ENCODE results near the gene MTG2.

Gene MTG2, protein sequence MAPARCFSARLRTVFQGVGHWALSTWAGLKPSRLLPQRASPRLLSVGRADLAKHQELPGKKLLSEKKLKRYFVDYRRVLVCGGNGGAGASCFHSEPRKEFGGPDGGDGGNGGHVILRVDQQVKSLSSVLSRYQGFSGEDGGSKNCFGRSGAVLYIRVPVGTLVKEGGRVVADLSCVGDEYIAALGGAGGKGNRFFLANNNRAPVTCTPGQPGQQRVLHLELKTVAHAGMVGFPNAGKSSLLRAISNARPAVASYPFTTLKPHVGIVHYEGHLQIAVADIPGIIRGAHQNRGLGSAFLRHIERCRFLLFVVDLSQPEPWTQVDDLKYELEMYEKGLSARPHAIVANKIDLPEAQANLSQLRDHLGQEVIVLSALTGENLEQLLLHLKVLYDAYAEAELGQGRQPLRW

GRCh38 chr20:62182469-62183425, at the start of gene MTG2:
Gene MTG2 (plus strand): TSS chr20:62183028. CDS start chr20:62193421, 10,393 bp downstream.
- DNase-seq: peak; percentile 89 to 95

DNA sequence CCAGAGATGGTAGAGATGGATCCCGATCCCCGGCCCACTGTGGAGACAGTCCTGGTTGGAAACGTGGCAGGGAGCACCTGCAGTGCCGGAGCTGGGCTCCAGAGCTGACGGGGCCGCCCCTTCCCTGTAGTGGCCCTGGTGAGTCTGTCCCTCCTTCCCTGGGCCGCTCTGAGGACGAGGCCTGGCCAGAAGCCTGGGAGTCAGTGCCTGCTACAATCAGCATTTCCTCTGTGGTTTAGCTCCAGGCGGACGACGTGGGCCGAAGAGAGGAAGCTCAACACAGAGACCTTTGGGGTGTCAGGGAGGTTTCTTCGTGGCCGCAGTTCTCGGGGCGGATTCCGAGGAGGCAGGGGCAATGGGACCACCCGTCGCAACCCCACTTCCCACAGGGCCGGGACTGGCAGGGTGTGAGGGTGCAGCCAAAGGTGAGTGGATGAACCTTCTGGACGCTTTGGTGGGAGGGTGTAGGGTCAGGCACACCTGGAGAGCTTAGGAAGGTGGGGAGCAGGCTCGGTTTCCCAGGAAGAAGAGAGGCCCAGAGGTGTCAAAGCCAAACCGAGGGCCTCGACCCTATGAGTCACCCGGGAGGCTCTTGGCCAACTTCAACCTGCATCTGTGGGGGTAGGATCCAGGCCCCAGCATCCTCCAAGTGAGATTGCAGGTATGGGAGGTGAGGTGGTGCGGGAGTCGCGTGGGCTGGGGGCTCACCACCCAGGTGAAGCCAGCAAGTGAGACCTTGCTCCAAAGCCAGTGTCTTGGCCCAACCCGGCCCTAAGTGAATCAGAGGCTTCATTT, 49.6 kb upstream of the MTG2 start:
- DNase-seq: no peak

DNA sequence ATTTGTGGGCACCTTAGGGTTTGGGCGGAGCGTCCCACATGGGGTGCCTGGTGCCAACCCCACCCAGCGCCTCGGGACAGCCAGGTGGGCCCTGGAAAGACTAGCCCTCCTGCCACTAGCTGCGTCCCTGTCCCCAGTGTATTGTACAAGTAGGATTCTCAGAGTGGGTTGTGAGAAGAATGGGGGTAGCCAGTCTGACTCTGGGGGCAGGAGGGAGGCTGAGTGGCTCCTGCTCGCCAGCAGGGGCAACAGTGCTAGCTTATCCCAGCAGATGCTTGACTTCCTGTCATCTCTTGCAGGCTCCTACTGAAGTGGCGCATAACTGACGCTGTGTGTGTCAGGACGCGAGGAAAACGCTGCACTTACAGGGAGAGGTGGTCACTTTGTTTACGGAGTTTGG, 49.0 kb upstream of the MTG2 start:
- no peak for DNase-seq

DNA sequence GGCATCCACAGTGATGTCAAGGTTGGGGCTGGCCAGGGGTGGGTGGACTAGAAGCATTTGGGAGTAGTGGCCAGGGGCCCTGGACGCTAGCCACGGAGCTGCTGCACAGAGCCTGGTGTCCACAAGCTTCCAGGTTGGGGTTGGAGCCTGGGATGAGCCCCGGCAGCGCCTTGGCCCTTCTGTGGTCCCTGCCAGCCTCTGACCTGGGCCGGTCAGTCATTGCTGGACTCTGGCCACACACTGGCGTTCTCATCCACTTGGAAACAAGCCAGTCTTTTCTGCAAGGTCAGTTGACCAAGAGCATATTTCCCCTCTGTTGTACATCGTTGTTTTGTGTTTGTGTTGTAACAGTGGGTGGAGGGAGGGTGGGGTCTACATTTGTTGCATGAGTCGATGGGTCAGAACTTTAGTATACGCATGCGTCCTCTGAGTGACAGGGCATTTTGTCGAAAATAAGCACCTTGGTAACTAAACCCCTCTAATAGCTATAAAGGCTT, 48.0 kb upstream of the MTG2 start:
- DNase-seq: no peak

DNA sequence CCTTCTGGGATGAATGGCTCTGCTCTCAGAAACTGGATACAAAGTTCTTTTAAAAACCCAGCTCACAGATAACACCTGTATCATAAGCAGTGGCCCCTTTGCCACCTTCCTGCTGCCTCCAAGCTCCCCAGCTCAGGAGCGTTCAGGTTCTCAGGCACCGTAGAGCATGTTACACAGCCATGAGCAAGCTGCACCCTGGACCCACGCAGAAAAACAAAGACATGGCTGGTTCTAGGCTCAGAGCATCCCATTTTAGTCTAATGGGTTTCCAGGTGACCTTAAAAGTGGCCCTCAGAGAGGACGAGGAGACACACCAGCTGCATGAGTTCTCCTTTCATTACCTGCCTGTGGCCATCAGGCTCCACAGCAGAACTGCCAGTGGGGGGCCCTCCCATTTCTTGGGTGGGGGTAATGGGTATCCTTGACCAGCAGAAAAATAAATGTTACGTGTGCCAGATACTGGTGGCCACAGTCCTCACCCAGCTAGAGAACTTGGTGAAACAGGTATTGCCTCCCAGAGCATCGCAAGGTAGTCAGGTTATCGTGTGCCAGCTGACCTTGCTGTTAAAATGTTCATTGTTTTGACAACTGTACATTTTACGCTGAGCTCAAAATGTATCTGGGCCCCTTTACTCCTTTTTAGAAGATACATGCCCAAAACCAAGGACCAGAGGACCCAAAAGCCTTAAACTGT, 47.1 kb upstream of the MTG2 start:
- DNase-seq: no peak

DNA sequence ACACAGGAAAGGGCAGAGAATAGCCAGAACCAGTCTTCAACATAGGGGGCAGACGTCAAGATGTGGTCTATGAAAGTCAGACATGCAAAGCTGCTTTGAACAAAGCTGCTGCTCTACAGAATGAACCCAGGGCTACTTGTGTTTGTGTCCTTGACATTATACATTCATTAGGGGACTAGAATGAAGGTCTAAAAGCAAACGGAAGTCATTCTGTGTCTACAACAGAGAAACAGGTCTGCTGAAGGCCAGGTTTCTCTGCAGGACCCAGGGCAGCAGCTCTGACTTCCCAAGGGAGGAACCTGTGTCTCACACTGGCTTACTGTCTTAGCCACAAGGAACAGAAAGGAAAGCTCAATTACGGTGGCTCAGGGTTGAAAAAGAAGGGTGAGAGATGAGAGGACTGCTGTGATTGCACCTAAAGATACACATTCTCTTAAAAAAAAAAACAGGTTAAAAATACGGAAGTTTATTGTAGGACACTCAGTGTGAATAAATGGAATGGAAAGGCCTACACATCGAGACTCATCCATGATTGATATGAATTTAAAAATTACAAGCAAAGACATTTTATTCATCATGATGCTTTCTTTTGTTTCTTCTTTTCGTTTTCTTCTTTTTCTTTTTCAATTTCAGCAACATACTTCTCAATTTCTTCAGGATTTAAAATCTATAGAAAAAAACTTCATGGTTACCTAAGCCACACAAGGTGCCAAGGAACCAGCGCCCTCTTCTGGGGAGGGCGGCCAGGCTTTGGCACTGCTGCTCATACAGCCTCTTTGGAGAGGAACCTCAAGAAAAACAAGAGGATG, 46.3 kb upstream of the MTG2 start:
- peak in 1 of 2 experiments; percentile 40 for DNase-seq

DNA sequence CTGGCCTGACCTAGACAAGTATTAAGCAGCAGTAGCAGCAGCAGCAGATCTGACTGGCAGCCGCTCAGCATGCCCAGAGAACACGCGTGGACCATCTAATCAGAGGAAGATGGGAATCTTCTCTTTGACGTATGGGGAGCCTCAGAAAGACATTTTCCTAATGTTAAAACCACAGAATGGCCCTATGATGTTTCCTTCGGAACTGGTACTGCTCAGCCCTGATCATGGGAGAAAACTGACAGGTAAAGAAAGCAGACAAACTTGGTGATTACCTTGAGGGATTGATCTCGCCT, 45.8 kb upstream of the MTG2 start:
- no peak for DNase-seq

DNA sequence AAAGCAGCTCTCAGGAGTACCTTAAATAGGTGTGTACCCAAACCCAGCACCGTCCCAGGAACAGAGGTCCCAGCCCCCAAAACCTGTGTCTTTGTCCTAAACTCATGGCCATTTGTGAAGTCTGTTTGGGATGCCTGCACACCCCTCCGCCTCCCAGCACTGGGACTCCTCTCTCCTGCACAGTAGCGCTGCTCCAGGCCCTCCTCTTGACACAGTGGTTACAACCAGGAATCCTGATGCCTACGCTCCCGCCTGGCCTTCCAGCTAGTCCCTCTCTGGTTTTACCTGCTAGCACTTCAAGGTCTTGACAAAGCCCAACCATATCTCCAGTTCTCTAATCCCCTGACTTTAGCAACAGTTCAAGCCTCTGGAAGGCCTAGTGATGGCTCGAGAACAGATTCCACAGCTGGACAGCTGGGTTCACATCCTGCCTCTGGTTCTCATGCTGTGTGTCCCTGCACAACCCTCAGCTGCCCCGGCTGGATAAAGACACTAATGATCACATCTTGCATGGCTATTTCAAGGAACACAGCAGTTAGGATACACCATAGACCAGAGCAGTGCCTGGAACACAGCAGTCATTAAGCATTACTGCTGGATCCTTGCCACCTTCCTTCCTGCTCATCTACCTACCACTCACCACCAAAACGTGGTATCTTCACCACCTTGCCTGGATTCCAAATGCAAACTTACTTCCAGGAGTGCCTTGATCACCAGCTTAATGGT, 45.2 kb upstream of the MTG2 start:
- DNase-seq: no peak

- DNase-seq: no peak
These were observed 44.7 kb upstream of the MTG2 start for GRCh38 chr20:62138204-62138543.

DNA sequence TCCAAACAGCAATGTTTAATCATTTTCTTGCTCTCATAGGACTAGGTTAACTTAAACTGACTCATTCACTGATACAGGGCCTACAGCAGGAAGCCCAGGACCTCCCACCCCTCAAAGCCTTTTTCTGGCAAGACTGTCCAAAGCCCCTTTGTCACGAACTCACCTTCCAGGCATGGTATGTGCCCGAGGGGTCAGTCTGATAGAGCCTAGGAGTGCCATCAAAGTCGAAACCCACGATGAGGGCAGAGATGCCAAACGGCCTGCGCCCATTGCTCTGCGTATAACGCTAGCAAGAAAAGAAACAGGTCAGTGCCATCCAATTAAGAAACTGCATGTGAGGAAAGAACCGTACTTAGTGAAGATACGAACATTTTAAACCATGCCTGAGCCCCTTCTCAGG, 43.9 kb upstream of the MTG2 start:
- DNase-seq: no peak

DNA sequence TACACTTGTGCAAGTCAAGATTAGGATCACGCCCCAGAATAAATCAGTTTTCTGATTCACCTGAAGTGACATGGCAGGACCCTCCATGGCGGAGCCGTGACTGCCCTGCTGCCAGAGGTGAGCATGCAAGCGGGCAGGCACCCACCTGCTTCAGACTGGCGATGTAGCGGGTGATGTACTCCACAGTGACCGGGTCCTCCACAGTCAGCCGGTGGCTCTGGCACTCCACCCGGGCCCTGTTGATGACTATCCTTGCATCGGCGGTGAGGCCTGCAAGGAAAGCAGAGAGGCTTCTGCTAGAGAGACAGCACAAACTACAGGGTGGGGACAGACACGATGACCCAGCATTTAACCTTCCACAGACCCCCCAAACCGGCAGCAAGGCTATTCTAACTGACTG, 43.2 kb upstream of the MTG2 start:
- no peak for DNase-seq

GRCh38 chr20:62141043-62141396, 41.8 kb upstream of the MTG2 start:
- DNase-seq: no peak

DNA sequence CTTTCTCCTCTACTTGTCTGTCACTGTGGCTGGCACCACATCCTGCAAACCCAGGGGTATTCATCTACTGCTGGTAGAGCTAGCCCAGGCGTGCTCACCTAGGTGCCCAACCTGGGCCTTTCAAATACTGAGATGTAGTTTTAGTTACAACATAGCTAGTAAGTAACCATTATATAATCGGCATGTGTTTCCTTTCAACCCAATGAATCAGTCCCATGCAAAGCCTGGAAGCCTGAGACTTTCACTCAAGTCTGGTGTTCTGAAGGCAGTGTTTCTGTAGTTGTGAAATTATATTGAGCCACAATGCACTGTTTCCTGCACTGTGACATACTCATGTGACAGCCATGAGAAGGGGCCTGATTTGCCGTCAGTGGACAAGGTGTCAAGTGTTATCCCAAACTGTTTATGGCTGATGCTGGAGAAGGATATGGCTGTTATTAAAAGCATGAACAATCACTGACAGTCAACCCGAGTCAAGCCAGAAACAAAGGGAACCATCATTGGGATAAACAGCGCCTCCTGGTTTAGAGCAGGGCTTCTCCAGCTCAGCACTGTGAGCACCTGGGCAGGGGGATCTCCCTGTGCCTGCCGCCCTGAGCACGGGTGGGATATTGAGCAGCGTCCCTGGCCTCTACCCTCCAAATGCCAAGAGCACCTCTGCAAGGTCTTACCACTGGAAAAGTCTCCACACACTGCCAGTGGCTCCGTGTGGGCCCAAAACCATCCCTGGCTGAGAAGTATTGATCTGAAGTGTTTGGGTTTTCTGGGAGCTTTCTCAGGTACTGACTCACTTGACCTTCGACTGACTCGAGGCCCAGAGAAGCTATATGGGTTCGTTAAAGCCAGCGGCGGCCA, 41.2 kb upstream of the MTG2 start:
- DNase-seq: no peak

- DNase-seq: no peak
These were observed 40.4 kb upstream of the MTG2 start for GRCh38 chr20:62142252-62143080.

DNA sequence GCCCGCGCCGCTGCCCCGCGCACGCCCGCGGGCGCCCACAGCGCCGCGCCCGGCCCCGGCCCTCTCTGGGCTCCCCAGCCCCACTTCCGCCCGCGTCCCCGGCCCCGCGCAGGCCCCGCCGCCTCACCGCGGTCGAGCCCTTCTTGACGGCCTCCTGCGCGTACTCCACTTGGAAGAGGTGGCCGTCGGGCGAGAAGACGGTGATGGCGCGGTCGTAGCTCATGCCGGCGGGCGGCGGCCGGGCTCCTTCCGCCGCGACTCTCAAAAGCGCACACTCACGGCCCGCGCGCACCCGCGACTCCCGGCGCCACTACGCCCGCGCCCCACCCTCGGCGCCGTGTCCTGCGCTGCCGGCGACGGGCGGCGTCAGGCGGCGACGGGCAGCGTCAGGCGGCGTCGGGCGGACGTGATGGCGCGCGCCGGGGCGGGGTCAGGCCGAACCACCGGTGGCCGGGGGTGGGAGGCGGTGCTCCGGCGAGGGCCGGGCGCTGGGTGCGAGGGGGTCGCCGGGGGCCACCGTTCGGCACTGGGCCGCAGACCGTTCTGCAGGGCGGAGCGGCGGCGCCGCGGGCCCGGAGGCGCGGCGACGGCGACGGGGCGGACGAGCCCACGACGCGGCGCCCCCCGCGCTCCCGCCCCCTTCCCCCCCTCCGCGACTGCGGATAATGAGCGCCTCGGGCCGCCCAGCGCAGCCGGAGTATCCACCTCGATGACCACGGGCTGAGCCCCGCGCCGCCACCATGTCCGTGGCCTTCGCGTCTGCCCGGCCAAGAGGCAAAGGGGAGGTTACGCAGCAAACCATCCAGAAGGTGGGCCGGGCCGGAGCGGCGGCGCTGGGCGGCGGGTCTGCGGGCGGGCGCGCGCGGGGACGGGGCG, 39.5 kb upstream of the MTG2 start, which contains the start of the genes PSMA7 and SS18L1:
PSMA7 (minus strand) TSS at position 314 of the 876 bp plus-strand sequence; CDS start at position 223, 91 bp downstream.
SS18L1 (plus strand) TSS at position 689 of the 876 bp plus-strand sequence; CDS start at position 741, 52 bp downstream.
- peak; percentile 68 to 93 for DNase-seq

- DNase-seq: no peak
These were observed 38.6 kb upstream of the MTG2 start for GRCh38 chr20:62143957-62144825.

GRCh38 chr20:62145688-62146018, 37.2 kb upstream of the MTG2 start:
- no peak for DNase-seq

All from NCI-H187 (cell line).